Ovary (tissue), 9 donors: ENCODE results near the gene ACACB. TPM values are rescaled to one million over a fixed set of nuclear protein-coding genes. Genes with fewer than 3 reads are reported as not detected.

ENCODE experiments used
- DNase-seq, 5 donors: peaks; one replicate each; pipeline ENCODE4 v3.0.0-alpha.2; 2019 to 2020
- H3K27ac ChIP-seq, 2 donors: fragments of 200-600 bp; one replicate each; pipeline versions ENCODE4 v1.5.1 to v1.8.0; 2019 to 2022
- H3K27me3 ChIP-seq: fragments of 200-600 bp; one replicate; pipeline ENCODE4 v1.8.0; 2022
- H3K36me3 ChIP-seq: fragments of 200-600 bp; sonication (generic); one replicate; pipeline ENCODE4 v1.5.1; 2019
- H3K4me1 ChIP-seq: one replicate; pipeline ENCODE4 v1.8.1; 2013; ENCODE audit warnings: mild to moderate bottlenecking, moderate library complexity; ENCODE audit not compliant: insufficient read depth
- H3K4me3 ChIP-seq: fragments of 200-600 bp; sonication (generic); one replicate; pipeline ENCODE4 v1.5.1; 2017
- H3K9me3 ChIP-seq, 2 donors: fragments of 200-600 bp in 1 of 2; sonication (generic) in 1 of 2; one replicate each; pipeline versions ENCODE4 v1.5.1 to v1.8.1; 2013 to 2019; ENCODE audit warnings: mild to moderate bottlenecking in 1 of 2, moderate library complexity in 1 of 2
- EP300 ChIP-seq: sonication (generic); formaldehyde crosslinking; IDR thresholded peaks from one replicate; pipeline ENCODE4 v1.6.1; 2017; ENCODE audit warnings: antibody characterized with exemption
- POLR2A ChIP-seq: fragments of 450-650 bp; IDR thresholded peaks from one replicate; pipeline ENCODE4 v1.6.1; 2017; ENCODE audit warnings: antibody characterized with exemption, mild to moderate bottlenecking, moderate library complexity
- WGBS, 3 donors: extraction: QIAGEN DNeasy Blood & Tissue Kit in 1 of 3; methylation state at CpG; one replicate each; pipeline versions ENCODE4 v1.1.5 to v1.1.7; 2013 to 2017; 5-methylcytosine and 5-hydroxymethylcytosine counted together
- intact Hi-C, 4 donors: fragments of 100-400 bp; cut with DNase I; formaldehyde crosslinking; loops; one replicate each; pipeline versions ENCODE4 v1.11.0 to v1.15.1; 2022 to 2023
- polyA plus RNA-seq, 2 donors: library from polyadenylated mRNA; stranded (reverse); fragments of 200-250 nt in 1 of 2; fragments of 350-450 nt in 1 of 2; fragmentation: Illumina TruSeq in 1 of 2; extraction: RNeasy Lipid Tissue Mini Kit (QIAGEN cat#74804) in 1 of 2; gene quantifications; one replicate each; pipeline ENCODE4 v1.2.3, GENCODE V29; 2013 to 2014
- total RNA-seq, 7 donors: library from RNA; depleted of rRNA in 2 of 7; stranded (reverse); fragments of >200 nt in 2 of 7; fragmentation: NEBNext Ultra II Directional in 3 of 7; extraction: Animal tissue kit (Norgen Biotek cat#: 25700) in 3 of 7; gene quantifications; one replicate each; pipeline versions ENCODE4 v1.1.0 to v1.2.4, GENCODE V29; 2016 to 2023
- TF ChIP-seq, protein P1 (sequence below), 3 donors: fragments of 450-650 bp in 2 of 3; fragments of 200-600 bp in 1 of 3; IDR thresholded peaks; one replicate each; pipeline versions ENCODE4 v1.5.1 to v1.8.0; 2016 to 2022; ENCODE audit warnings: antibody characterized with exemption in 3 of 3, mild to moderate bottlenecking in 1 of 3
- donor health status: DM: no; HTN: no; CAD: no; lungs with moderate emphysema.
- donor health status: DM: no; HTN: no; CAD: no.
- donor health status: Bipolar disorder and iron deficiency.
- donor health status: DM: yes; HTN: yes; CAD: no.
- donor health status: DM: no; HTN: no; CAD: no.
- donor health status: DM: yes; HTN: yes; CAD: no.

ACACB gene
- total and polyA plus RNA-seq, 9 donors, result 20.5 to 56.5 (median 40.4) TPM

DNA sequence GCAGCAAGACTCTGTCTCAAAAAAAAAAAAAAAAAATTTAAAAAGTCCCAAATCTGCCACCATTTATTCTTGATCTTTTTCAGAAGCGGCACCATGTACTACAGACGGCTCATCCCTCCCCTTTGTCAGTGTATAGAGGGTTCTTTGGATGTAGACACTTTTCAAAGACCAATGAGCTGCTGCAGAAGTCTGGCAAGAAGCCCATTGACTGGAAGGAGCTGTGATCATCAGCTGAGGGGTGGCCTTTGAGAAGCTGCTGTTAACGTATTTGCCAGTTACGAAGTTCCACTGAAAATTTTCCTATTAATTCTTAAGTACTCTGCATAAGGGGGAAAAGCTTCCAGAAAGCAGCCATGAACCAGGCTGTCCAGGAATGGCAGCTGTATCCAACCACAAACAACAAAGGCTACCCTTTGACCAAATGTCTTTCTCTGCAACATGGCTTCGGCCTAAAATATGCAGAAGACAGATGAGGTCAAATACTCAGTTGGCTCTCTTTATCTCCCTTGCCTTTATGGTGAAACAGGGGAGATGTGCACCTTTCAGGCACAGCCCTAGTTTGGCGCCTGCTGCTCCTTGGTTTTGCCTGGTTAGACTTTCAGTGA, 6.5 kb upstream of the ACACB start:
- no peak overlapping the region for H3K4me3 ChIP-seq
- no peaks in the 10 kb centered on the region for H3K9me3 ChIP-seq
- no peak for TF ChIP-seq EP300
- no peak for TF ChIP-seq POLR2A
- TF ChIP-seq, protein P1, sequence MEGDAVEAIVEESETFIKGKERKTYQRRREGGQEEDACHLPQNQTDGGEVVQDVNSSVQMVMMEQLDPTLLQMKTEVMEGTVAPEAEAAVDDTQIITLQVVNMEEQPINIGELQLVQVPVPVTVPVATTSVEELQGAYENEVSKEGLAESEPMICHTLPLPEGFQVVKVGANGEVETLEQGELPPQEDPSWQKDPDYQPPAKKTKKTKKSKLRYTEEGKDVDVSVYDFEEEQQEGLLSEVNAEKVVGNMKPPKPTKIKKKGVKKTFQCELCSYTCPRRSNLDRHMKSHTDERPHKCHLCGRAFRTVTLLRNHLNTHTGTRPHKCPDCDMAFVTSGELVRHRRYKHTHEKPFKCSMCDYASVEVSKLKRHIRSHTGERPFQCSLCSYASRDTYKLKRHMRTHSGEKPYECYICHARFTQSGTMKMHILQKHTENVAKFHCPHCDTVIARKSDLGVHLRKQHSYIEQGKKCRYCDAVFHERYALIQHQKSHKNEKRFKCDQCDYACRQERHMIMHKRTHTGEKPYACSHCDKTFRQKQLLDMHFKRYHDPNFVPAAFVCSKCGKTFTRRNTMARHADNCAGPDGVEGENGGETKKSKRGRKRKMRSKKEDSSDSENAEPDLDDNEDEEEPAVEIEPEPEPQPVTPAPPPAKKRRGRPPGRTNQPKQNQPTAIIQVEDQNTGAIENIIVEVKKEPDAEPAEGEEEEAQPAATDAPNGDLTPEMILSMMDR (IDR thresholded peaks at IDR 0.05), result no peak
- WGBS, 3 donors, result 71 to 76% (median 72%) methylated on average over 6 of the region's 6 CpGs
- peak overlapping the region in 1 of 2 donors; percentile 82 for H3K27ac ChIP-seq
- H3K36me3 ChIP-seq, result no peaks in the 10 kb centered on the region
- peaks cover 11% of the 10 kb centered on the region for H3K4me1 ChIP-seq
- intact Hi-C loops, result loop anchor here in 3 of 4 donors (2.0 to 10.0 kb wide), 3 partner anchors 45 to 275 kb away; no protein-coding TSS in a partner anchor
- no peak for DNase-seq
- no peaks in the 10 kb centered on the region for H3K27me3 ChIP-seq

DNA sequence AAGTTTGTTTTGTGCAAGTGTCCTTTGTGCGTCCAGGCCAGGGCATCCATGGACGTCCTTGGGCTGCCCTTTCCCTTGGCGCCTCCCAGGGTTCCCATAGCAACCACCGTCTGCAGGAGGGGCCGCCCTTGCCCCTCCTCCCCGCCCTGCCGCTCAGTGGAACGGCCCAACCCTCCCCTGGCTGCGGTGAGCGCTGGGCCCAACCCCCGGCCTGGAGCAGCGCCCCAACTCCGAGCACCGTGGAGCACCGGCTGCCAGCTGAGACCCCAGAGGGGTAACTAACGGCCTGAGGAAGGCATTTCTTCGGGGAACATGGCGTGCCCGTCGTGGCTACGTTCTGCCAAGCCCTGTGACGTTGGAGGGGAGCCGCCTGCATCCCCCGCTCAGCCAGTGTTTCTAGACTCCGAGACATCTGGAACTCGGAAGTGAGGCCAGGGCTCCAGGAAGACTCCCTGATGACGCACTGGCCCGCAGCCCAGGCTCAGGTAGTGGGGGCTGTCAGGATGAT, 5.3 kb upstream of the ACACB start:
- no peaks in the 10 kb centered on the region for H3K36me3 ChIP-seq
- 0 to 2% (median 1%) methylated on average over 24 to 28 of the region's 28 CpGs for WGBS, 3 donors
- DNase-seq, result peak; percentile 92 to 97 (median 95)
- peak overlapping the region; percentile 63 to 82 for H3K27ac ChIP-seq
- peak; percentile 55 for TF ChIP-seq POLR2A
- TF ChIP-seq EP300, result peak; percentile 90
- TF ChIP-seq, protein P1 (IDR thresholded peaks at IDR 0.05), result no peak
- intact Hi-C loops, result loop anchor here in 3 of 4 donors (2.0 to 10.0 kb wide), 3 partner anchors 44 to 274 kb away; no protein-coding TSS in a partner anchor
- no peaks in the 10 kb centered on the region for H3K9me3 ChIP-seq
- H3K4me3 ChIP-seq, result peak overlapping the region; percentile 74
- peaks cover 17% of the 10 kb centered on the region for H3K4me1 ChIP-seq
- no peaks in the 10 kb centered on the region for H3K27me3 ChIP-seq

DNA sequence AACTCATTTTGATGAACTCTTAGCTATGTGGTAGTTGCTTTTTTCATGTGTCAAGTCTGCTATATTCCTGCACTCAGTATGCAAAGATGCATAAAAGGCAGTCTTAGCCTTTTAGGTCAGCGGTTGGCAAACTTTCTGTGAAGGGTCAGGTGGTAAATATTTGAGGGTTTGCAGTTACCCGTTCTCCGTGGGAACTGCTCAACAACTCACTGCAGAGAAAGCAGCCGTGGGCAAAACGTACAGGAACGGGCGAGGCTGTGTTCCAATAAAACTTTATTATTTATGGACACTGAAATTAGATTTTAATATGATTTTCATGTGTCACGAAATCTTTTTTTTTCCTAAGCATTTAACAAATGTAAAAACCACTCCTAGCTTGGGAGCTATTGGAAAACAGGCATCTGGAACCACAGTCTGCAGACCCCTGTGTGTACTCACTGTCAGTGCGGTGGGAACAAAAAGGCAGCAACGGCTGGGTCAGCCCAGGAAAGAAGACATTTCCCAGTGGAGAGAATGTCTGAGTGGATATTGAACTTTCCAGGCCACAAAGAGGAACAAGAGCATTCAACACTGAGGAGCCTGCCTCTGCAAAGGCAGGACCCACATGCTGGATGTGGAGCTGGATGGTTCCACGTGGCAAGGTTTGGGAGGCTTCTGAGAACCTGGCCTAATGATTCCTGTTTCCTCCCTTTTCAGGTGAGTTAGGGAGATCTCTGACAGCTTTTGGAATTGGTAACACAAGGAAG, 3.5 kb upstream of the ACACB start:
- H3K27me3 ChIP-seq, result no peaks in the 10 kb centered on the region
- intact Hi-C loops, result loop anchor here in 2 of 4 donors (5.0 to 10.0 kb wide), 2 partner anchors 44 to 272 kb away; no protein-coding TSS in a partner anchor
- no peaks in the 10 kb centered on the region for H3K9me3 ChIP-seq
- 76 to 82% (median 76%) methylated on average over 11 of the region's 11 CpGs for WGBS, 3 donors
- H3K4me1 ChIP-seq, result peaks cover 23% of the 10 kb centered on the region
- no peak overlapping the region for H3K4me3 ChIP-seq
- no peak for TF ChIP-seq EP300
- no peak for TF ChIP-seq POLR2A
- TF ChIP-seq, protein P1 (IDR thresholded peaks at IDR 0.05), result no peak
- no peak for DNase-seq
- peak overlapping the region in 1 of 2 donors; percentile 16 for H3K27ac ChIP-seq
- H3K36me3 ChIP-seq, result no peaks in the 10 kb centered on the region

DNA sequence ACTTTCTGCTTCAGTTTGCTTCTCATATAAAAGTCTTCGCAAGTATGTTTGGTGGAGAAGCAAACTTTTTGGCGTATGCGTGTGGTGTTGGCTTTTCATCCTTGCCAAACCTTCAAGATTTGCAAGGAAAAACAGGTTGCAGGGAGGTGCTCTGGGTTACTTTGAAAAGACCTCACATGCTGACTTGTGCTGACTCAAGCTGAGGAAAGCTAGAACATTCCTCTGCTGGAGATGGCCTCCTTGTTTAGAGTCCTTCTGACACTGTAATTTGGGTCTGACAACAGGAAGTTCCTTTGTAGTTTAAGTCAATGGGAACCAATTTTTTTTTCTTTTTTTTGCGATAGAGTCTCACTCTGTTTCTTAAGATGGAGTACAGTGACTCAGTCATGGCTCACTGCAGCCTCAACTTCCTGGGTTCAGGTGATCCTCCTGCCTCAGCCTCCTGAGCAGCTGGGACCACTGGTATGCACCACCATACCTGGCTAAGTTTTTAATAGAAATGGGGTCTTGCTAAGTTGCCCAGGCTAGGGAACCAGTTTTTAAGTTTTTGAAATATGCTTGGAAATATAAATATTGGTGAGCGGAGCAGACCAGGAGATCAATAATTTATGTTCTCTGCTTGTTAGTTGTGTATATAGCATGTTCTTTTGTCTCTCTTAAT, 2.6 kb upstream of the ACACB start:
- H3K27ac ChIP-seq, result peak overlapping the region in 1 of 2 donors; percentile 16
- no peaks in the 10 kb centered on the region for H3K36me3 ChIP-seq
- H3K4me1 ChIP-seq, result peaks cover 23% of the 10 kb centered on the region
- 40 to 51% (median 40%) methylated on average over 5 of the region's 5 CpGs for WGBS, 3 donors
- no peaks in the 10 kb centered on the region for H3K27me3 ChIP-seq
- intact Hi-C loops, result loop anchor here in 2 of 4 donors (5.0 to 10.0 kb wide), 2 partner anchors 44 to 271 kb away; no protein-coding TSS in a partner anchor
- H3K4me3 ChIP-seq, result no peak overlapping the region
- no peak for DNase-seq
- H3K9me3 ChIP-seq, result no peaks in the 10 kb centered on the region
- TF ChIP-seq, protein P1 (IDR thresholded peaks at IDR 0.05), result no peak
- no peak for TF ChIP-seq EP300
- TF ChIP-seq POLR2A, result no peak
